ENCODE measurements around the gene PKD1L1. TPM values are rescaled to one million over a fixed set of nuclear protein-coding genes. Genes with fewer than 3 reads are reported as not detected.

Gene PKD1L1
- polyA plus RNA-seq, 1 of the 3 experiments (the other 2 are of a cell fraction), result 0.10 TPM

GRCh38 chr7:47826754-47827153, 121.5 kb downstream of the PKD1L1 start (continued):
- no peak for TF ChIP-seq CTCF (IDR thresholded peaks at IDR 0.05)
- no peak for TF ChIP-seq IRF3 (IDR thresholded peaks at IDR 0.05; ENCODE audit: low read depth, low read length)
- TF ChIP-seq YY1 (IDR thresholded peaks at IDR 0.05; ENCODE audit: low read depth), result no peak
- no peak for TF ChIP-seq RCOR1 (IDR thresholded peaks at IDR 0.05; ENCODE audit: low read length)
- TF ChIP-seq EZH2phosphoT487 (IDR thresholded peaks at IDR 0.05; ENCODE audit: borderline replicate concordance, low read depth), result no peak
- no peak for TF ChIP-seq RAD21 (IDR thresholded peaks at IDR 0.05; ENCODE audit: low read length)
- no peak for TF ChIP-seq NFIC (IDR thresholded peaks at IDR 0.05; ENCODE audit: borderline replicate concordance)
- no peak for TF ChIP-seq ELF1 (IDR thresholded peaks at IDR 0.05)

- Histone ChIP-seq H3K36me3 (replicated peaks in 1 of 2; ENCODE audit: control insufficient read depth in 1 of 2, insufficient read depth in 2 of 2, low read length in 1 of 2) (no peaks in the 10 kb centered on the region), H3K27me3 (ENCODE audit: insufficient read depth) (no peaks in the 10 kb centered on the region), H3K27ac (ENCODE audit: low read depth in 2 of 2, low read length in 1 of 2) (no peak overlapping the region), H4K20me1 (ENCODE audit: insufficient read depth) (no peaks in the 10 kb centered on the region), H3K4me2 (no peak overlapping the region), H3K9ac (no peak overlapping the region), H3K9me3 (no peaks in the 10 kb centered on the region), H3K79me2 (ENCODE audit: insufficient read depth) (no peaks in the 10 kb centered on the region), H3F3A (replicated peaks; ENCODE audit: insufficient read depth) (peaks cover 5% of the 10 kb centered on the region), H3K9me2 (no peaks in the 10 kb centered on the region), H3K4me1 (ENCODE audit: control insufficient read depth in 1 of 2, insufficient read depth in 2 of 2, low read depth in 1 of 2, low read length in 1 of 2) (peaks cover 7 to 14% of the 10 kb centered on the region in 2 experiments; a peak in 2 of 4 replicates), H2AFZ (ENCODE audit: low read depth) (no peak overlapping the region), H3K4me3 (ENCODE audit: low read depth in 2 of 2, low read length in 1 of 2) (no peak overlapping the region)
- no peak for DNase-seq
- 96% methylated on average over 3 of the region's 3 CpGs for WGBS (ENCODE audit: low lambda C conversion rate)
- TF ChIP-seq YY1 (IDR thresholded peaks at IDR 0.05; ENCODE audit: low read depth), result no peak
- no peak for TF ChIP-seq RFX5 (IDR thresholded peaks at IDR 0.05; ENCODE audit: low read length)
- no peak for TF ChIP-seq CTCF (IDR thresholded peaks at IDR 0.05)
- TF ChIP-seq NFIC (IDR thresholded peaks at IDR 0.05; ENCODE audit: borderline replicate concordance), result no peak
- no peak for TF ChIP-seq EP300 (IDR thresholded peaks at IDR 0.05; ENCODE audit: borderline replicate concordance in 1 of 2, low read depth in 1 of 2, low read length in 1 of 2)
- TF ChIP-seq TCF12 (IDR thresholded peaks at IDR 0.05), result no peak
- TF ChIP-seq MEF2A (IDR thresholded peaks at IDR 0.05; ENCODE audit: borderline replicate concordance, low read depth), result no peak
- no peak for TF ChIP-seq GABPA (IDR thresholded peaks at IDR 0.05; ENCODE audit: low read depth)
- ChIA-PET CTCF (interaction anchor here (0.5 to 16.2 kb wide), 110 partner anchors 9 to 1904 kb away, joined by 3 to 275 read pairs (median 5); no protein-coding TSS in a partner anchor), POLR2A (no interaction called here)
Measured at GRCh38 chr7:47819607-47819920, 128.7 kb downstream of the PKD1L1 start.

All from SK-N-SH (cell line).